Middle frontal gyrus (tissue), 1 donor: Measurements from ENCODE around the gene MAP2K2.

Experiments
- DNase-seq: peaks from one replicate; pipeline ENCODE4 v3.0.0-alpha.2; 2015; ENCODE audit warnings: low spot score; ENCODE audit errors: extremely low spot score

MAP2K2 gene

DNA sequence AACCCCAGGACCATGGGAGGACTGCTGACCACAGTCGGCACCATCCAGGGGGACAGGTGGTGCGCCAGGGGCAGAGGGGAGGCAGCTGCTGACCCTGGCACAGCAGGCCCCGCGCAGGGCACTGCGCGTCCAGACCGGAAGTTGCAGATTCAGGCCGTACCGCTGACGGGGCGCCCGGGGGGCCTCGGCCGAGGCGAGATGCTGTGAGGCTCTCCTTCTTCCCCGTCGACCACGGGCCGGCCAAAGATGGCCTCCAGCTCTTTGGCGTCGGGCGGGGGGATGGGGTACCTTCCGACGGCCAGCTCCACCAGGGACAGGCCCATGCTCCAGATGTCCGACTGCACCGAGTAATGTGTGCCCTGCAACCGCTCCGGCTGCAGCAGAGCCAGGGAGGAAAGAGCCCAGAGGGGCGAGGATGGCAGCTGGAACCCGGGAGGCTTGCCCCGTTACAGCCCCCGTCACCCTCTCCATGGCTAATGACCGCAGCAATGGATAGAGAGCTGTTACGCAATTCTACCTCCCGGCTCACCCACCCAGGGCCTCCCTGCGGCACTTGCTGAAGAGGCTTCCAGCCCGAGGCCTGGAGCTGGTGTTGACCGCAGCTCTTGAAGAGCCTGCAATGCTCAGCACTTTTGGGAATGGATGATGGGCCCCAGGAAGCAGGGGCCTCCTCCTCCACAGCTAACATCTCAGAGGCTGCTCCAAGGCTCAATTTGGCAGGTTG is 24.7 kb downstream of the MAP2K2 start:
- DNase-seq: no peak

DNA sequence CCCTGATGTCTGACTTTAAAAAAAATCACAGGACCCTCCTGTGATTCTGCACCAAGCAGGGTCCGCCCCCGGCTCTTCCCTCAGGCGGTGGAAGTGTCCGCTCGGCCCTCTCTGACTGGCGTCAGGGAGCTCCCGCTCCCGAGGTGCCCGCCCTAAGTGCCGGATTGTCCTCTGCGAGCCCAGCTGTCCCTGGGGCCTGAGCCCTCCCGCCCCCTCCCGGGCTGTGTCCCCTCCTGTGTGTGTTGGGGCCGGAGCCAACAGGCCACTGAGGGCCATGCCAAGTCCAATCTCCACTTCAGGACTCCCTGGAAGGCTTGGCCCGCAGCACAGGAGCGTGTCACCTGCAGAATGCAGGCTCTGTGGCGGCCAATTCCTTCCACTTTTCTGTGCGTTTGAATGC is 25.4 kb downstream of the MAP2K2 start:
- DNase-seq: no peak

- no peak for DNase-seq
Observed at GRCh38 chr19:4097501-4097900, 26.4 kb downstream of the MAP2K2 start.

DNA sequence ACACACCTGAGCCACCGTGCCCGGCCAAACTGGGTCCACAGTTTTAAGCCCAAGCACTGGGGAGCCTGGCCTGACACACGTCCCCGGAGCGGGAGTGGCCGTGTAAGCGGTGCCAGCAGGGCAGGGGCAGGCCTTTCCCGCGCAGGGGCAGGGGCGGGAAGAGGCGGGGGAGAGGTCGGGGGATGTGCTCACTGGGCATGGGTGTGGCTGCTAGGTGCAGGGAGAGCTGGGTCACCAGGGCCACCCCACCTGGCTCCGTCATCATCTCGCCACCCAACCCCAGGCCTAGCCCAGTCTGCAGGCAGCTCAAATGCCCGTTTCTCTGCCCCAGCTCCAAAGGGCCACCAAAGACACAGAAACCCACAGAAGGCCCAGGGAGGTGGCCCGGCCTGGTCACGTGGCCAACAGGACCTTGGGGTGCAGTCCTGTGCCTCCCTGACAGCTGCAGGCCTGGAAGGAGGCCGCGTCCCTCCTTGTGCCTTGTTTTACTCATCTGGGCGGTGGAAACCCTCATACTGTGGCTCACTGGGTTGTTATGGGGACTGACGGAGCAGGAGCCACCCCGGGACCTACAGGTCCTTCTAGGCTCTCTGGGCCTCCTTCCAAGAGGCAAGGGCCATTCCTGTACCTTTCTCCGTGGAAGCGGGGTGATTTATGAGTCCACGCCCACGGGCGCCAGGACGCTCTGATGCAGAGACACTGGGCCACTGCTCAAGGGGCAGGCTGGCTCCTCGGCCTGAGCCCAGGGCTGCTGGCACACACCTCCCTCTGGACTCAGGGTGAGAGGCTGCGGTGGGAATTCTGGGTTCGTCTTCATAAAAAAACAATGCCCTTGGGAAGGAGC is 27.7 kb downstream of the MAP2K2 start:
- DNase-seq: no peak

- no peak for DNase-seq
Observed at GRCh38 chr19:4095488-4095844, 28.5 kb downstream of the MAP2K2 start.

DNA sequence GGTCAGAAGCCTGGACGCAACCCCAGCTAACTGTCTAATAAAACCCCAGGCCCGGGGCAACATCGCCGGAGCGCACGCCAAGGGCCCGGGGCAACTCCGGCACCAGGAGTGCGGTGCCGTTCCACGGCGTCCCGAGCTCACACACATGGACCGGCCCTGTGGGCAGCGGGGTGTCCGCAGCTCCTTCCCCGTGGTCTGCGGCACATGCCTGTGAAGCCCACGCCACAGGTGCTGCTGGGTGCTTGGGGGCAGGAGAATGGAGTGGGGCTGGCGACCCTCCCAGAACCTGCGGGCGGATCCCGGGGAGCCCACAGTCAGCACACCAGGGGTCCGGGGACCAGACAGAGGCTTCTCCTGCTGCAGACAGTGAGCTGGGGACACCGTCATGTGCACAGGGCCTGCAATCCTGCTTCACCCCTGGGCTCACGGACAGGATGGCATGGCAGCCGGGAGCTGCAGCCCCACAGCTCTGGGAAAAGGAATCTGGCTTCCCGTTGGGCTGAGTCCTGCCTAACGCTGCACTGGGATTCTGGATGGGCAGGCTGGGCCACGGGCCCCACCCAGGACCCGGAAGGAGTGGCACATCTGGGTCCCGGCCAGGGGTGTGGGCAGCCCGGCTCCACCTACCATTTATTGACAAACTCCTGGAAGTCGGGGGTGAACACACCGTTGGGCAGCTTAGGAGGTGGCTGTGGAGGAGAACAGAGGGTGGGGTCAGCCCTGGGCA is 29.0 kb downstream of the MAP2K2 start:
- DNase-seq: no peak

DNA sequence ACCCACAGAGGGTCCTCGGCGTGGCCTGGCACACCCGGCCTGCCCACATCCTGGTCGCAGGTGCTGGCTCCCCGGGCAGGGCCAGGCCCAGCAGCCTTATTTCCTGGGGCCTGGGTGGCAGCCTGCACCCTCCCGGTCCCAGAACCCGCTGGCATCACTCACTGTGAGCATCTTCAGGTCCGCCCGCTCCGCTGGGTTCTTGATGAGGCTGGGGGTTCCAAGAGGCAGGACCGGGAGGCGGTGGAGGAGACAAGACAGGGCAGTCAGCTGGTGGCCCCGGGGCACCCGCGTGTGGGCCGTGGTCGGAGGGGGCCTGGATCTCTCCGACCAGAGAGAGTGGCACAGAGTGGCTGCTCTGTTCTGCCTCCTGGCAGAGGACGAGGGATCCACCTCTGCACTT is 29.6 kb downstream of the MAP2K2 start:
- DNase-seq: no peak

GRCh38 chr19:4093643-4094175 is 30.2 kb downstream of the MAP2K2 start:
- no peak for DNase-seq

GRCh38 chr19:4090356-4091220 is 33.3 kb downstream of the MAP2K2 start:
- no peak for DNase-seq

DNA sequence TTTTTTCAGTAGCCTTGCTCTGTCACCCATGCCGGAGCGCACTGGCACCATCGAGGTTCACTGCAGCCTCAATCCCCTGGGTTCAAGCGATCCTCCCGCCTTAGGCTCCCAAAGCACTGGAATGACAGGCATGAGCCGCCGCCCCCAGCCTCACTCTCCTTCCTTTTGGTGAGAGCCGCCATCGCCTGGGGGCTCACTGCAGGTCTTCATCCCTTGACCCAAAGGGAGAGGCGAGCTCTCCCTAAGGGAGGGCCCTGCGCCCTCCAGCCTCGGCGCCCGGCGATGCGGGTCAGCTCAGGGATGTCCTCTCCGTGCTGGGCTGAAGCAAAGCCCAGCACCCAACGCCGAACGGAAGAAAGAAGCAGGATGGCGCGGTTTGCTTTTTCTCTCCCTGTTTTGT is 34.0 kb downstream of the MAP2K2 start:
- DNase-seq: no peak

GRCh38 chr19:4089400-4089908 is 34.5 kb downstream of the MAP2K2 start:
- no peak for DNase-seq

DNA sequence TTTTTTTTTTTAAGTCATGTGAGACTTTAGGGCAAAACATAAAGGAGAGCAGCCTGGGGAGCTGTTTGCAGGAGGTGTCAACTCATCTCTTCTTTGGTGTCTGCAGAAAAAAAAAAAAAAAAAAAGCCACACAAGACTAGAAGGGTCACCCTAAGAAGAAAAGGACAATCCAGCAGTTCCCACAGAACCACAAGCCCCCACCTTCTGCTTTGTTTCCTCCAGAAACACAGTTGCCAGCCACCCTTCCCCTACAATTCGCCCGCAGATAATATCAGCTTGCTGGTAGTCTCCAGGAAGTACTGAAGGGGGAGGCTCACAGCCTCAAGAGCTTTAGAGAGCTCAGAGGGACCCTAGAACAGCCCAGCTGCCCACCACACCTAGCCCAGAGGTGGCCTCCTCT is 34.9 kb downstream of the MAP2K2 start:
- DNase-seq: no peak

- DNase-seq: no peak
Observed at GRCh38 chr19:4087787-4088679, 35.9 kb downstream of the MAP2K2 start.

- no peak for DNase-seq
Observed at GRCh38 chr19:4086411-4086867, 37.5 kb downstream of the MAP2K2 start.

DNA sequence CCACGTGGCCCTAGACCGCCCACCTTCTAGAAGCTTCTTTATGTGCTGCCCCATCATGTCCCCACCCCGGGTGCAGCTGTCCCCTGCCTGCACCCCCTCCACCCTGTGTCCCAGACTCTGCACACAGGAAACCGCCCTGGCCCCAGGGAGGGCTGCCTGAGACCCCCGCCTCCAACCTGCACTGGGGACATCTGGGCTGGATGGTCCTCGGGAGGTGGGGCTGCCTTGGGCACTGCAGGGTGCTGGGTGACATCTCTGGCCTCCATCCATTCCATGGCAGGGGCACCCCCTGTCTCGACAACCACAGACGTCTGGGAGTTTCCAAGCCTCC is 39.4 kb downstream of the MAP2K2 start:
- DNase-seq: no peak

GRCh38 chr19:4083677-4084546 is 40.0 kb downstream of the MAP2K2 start:
- DNase-seq: no peak

DNA sequence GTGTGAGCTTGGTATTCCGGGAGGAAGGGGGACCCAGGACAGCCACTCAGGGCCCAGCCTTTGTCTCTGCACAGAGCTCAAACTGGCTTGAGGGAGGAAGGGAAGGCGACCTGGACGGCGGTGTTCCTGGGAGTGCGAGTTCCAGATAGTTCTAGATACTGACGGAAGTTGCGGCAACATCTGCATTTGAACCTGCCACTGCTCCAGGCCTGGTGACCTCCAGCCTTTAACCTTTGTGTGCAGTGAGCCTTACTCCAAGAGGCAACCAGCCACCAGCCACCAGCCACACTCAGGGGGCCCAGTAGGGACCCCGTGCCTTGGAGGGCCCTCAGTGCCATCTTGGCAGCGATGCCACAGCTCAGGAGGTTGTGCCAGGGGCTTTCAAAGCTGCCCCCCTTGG is 41.8 kb downstream of the MAP2K2 start:
- no peak for DNase-seq

- DNase-seq: no peak
Observed at GRCh38 chr19:4081441-4082129, 42.3 kb downstream of the MAP2K2 start.
